Mucosa of stomach (tissue), 1 donor: Measurements from ENCODE around the gene CBX3.
"Not testable (repeated sequence)": the region's sequence is repeated elsewhere in the genome, so short reads cannot be mapped to it uniquely, and the experiment has no call there.

Source experiments
- H3K27me3 ChIP-seq: one replicate; pipeline ENCODE4 v1.7.0; 2013; ENCODE audit warnings: mild to moderate bottlenecking, low read length; ENCODE audit not compliant: control insufficient read depth, insufficient read depth
- H3K36me3 ChIP-seq: one replicate; pipeline ENCODE4 v1.7.0; 2013; ENCODE audit warnings: low read length; ENCODE audit not compliant: control insufficient read depth, insufficient read depth
- H3K4me1 ChIP-seq: one replicate; pipeline ENCODE4 v1.7.0; 2013; ENCODE audit warnings: mild to moderate bottlenecking, low read length; ENCODE audit not compliant: control insufficient read depth, insufficient read depth
- H3K4me3 ChIP-seq: one replicate; pipeline ENCODE4 v1.7.0; 2013; ENCODE audit warnings: low read length
- H3K9ac ChIP-seq: one replicate; pipeline ENCODE4 v1.7.0; 2013; ENCODE audit warnings: mild to moderate bottlenecking, low read length, moderate library complexity
- H3K9me3 ChIP-seq: one replicate; pipeline ENCODE4 v1.7.0; 2013; ENCODE audit warnings: mild to moderate bottlenecking, low read length, moderate library complexity; ENCODE audit not compliant: control insufficient read depth
- donor health status: Pancreatic carcinoma.

CBX3 gene

GRCh38 chr7:26201247-26202018 is at the start of gene CBX3:
CBX3 (plus strand) TSS chr7:26201745; CDS start chr7:26202999, 1,254 bp downstream.
- Histone ChIP-seq H3K36me3 (peaks cover 4% of the 10 kb centered on the region), H3K27me3 (no peaks in the 10 kb centered on the region), H3K4me1 (peaks cover 13% of the 10 kb centered on the region), H3K4me3 (peak within 1 kb of the TSS; percentile 99), H3K9ac (peak within 1 kb of the TSS; percentile 100), H3K9me3 (no peaks in the 10 kb centered on the region)

- peaks cover 8% of the 10 kb centered on the region for H3K27me3 ChIP-seq
- no peaks in the 10 kb centered on the region for H3K36me3 ChIP-seq
- H3K9ac ChIP-seq, result peak within 1 kb of the TSS; percentile 44
- peaks cover 34% of the 10 kb centered on the region for H3K4me1 ChIP-seq
- no peaks in the 10 kb centered on the region for H3K9me3 ChIP-seq
- H3K4me3 ChIP-seq, result peak within 1 kb of the TSS; percentile 40
Observed at GRCh38 chr7:26151953-26152781, 49.4 kb upstream of the CBX3 start, which contains the start of gene NFE2L3. NFE2L3 (plus strand) TSS chr7:26152198; CDS start chr7:26152499, 301 bp downstream.

- peak overlapping the region; percentile 11 for H3K4me3 ChIP-seq
- H3K4me1 ChIP-seq, result peaks cover 34% of the 10 kb centered on the region
- H3K27me3 ChIP-seq, H3K36me3 ChIP-seq, H3K9me3 ChIP-seq, H3K9ac ChIP-seq: not testable (repeated sequence)
Observed at GRCh38 chr7:26152782-26153240, 48.7 kb upstream of the CBX3 start.

GRCh38 chr7:26153241-26153822 is 48.2 kb upstream of the CBX3 start:
- Histone ChIP-seq H3K36me3 (no peaks in the 10 kb centered on the region), H3K4me1 (peaks cover 34% of the 10 kb centered on the region), H3K27me3 (peaks cover 8% of the 10 kb centered on the region), H3K9ac (peak overlapping the region; percentile 19), H3K9me3 (no peaks in the 10 kb centered on the region), H3K4me3 (peak overlapping the region; percentile 11)

GRCh38 chr7:26153823-26154783 is 47.4 kb upstream of the CBX3 start:
- peaks cover 8% of the 10 kb centered on the region for H3K27me3 ChIP-seq
- H3K36me3 ChIP-seq, result no peaks in the 10 kb centered on the region
- no peak overlapping the region for H3K4me3 ChIP-seq
- H3K9me3 ChIP-seq, result no peaks in the 10 kb centered on the region
- peaks cover 35% of the 10 kb centered on the region for H3K4me1 ChIP-seq
- H3K9ac ChIP-seq, result peak overlapping the region; percentile 19

- Histone ChIP-seq H3K9ac (no peak overlapping the region), H3K36me3 (no peaks in the 10 kb centered on the region), H3K9me3 (no peaks in the 10 kb centered on the region), H3K4me1 (peaks cover 40% of the 10 kb centered on the region), H3K27me3 (peaks cover 7% of the 10 kb centered on the region), H3K4me3 (no peak overlapping the region)
Observed at GRCh38 chr7:26155531-26156375, 45.8 kb upstream of the CBX3 start.

- Histone ChIP-seq H3K9me3 (no peaks in the 10 kb centered on the region), H3K4me1 (peaks cover 35% of the 10 kb centered on the region), H3K36me3 (no peaks in the 10 kb centered on the region), H3K9ac (no peak overlapping the region), H3K27me3 (no peaks in the 10 kb centered on the region), H3K4me3 (no peak overlapping the region)
Observed at GRCh38 chr7:26156451-26157420, 44.8 kb upstream of the CBX3 start.

GRCh38 chr7:26157520-26158105 is 43.9 kb upstream of the CBX3 start:
- H3K4me1 ChIP-seq, result peaks cover 34% of the 10 kb centered on the region

GRCh38 chr7:26159243-26159642 is 42.3 kb upstream of the CBX3 start:
- Histone ChIP-seq H3K4me1 (peaks cover 20% of the 10 kb centered on the region), H3K27me3 (no peaks in the 10 kb centered on the region), H3K9me3 (no peaks in the 10 kb centered on the region), H3K36me3 (no peaks in the 10 kb centered on the region), H3K4me3 (no peak overlapping the region), H3K9ac (no peak overlapping the region)

More at GRCh38 chr7:26157520-26158105, 43.9 kb upstream of the CBX3 start:
- no peak overlapping the region for H3K9ac ChIP-seq
- no peaks in the 10 kb centered on the region for H3K9me3 ChIP-seq
- no peaks in the 10 kb centered on the region for H3K27me3 ChIP-seq
- no peak overlapping the region for H3K4me3 ChIP-seq
- no peaks in the 10 kb centered on the region for H3K36me3 ChIP-seq
